ENCODE data around the gene IRF7.

GRCh38 chr11:650482-650881 is 34.7 kb upstream of the IRF7 start:
- TF ChIP-seq POLR2A (IDR thresholded peaks at IDR 0.05) = no peak
- no peak for TF ChIP-seq CTCF (IDR thresholded peaks at IDR 0.05)
